CD4-positive, alpha-beta T cell treated with Interleukin-17A for 4 hours (primary cell): ENCODE results near the gene SENP8.

ENCODE experiments used
- DNase-seq: peaks from one replicate; pipeline ENCODE4 v3.0.0-alpha.2; 2020; ENCODE audit warnings: mixed read lengths

The SENP8 gene

DNA sequence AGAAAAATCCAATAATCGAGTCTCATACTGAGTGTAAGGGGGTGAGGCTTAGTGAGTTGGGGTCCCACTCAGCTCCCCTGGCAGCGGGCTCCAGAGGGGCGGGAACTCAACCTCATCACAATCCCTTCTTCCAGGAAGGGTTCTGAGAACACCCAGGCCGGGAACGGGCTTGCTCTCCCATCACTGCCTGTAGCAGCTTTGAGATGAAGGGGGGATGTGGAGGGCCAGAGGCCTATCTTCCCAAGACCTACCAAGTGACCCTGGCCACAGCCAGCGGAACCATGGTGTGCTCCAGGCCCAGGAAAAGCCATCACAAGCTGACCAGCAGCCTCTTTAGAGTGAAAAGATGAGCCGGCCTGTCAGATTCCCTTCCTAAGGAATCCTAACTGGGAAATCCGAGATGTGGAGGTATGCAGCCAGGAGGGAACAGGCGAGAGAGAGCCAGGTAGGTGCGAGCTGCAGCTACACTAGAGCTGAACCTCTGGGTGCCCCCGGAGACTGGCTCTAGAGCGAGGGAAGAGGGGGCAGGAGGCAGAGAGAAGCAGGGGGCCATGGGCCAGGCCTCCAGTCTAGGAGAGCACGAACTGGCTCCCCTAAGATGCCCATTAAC, 60.9 kb downstream of the SENP8 start:
- DNase-seq, result no peak

DNA sequence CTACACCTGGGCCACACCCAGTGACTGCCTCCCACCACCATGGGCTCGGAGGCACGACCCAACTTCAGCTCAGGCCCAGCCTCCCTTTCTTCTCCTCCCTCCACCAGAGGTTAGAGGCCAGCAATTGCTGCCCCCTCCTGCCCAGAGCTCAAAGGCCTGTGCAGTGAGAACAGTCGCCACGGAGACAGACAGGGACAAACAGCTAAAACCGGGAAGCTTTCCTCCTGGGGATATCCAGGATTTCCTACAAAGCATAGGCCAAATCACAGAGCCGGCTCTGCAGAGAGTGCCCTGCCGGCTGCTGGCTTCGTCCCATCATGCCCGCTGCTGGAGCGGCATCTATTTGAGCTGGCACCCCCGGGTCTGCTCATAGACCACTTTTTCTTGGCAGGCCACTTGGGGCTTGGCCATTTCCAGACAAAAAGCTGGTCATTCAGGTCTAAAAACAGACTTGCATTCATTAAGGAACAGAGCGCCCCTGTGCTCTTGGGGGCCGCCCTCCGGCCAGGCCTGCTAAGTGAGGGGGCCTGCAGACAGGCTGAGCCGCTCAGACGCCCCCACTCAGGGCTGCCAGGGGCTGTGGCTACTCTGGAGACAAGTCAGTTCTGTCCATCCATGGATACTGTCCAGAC, 61.9 kb downstream of the SENP8 start:
- no peak for DNase-seq

DNA sequence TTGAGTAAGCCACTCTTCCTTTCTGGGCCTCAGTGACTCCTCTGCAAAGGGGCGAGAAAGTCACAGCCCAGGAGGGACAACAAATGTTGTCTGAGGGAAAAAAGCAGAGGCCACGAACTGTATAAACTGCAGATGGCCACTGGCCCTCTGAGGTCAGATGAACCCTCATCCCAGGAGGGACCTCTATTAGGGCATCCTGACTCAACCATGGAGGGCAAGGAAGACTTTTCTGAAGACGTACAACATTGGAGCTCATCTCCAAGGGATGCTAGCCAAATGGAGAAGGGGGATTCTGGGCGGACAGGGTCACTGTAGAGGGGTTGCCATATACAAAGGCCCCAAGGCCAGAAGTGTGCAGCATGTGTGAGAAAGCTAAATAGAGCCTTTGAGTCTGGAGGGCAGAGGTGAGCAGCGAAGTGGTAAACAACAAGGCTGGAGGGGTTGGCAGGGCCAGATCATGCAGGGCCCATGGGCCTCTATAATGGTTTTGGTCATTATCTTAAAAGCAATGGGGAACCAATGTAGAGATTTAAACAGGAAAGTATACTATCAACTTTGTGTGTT, 62.6 kb downstream of the SENP8 start:
- DNase-seq, result no peak

DNA sequence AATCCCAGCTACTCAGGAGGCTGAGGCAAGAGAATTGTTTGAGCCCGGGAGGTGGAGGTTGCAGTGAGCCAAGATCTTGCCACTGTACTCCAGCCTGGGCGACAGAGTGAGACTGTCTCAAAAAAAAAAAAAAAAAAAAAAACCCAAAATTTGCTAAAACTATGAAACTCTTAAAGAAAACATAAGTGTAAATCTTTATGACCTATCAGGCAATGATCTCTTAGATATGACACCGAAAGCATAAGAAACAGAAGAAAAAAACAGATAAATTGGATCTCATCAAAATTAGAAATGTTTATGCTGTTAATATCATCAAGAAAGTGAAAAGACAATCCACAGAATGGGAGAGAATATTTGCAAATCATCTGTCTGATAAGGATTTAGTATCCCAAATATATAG, 64.0 kb downstream of the SENP8 start:
- no peak for DNase-seq

DNA sequence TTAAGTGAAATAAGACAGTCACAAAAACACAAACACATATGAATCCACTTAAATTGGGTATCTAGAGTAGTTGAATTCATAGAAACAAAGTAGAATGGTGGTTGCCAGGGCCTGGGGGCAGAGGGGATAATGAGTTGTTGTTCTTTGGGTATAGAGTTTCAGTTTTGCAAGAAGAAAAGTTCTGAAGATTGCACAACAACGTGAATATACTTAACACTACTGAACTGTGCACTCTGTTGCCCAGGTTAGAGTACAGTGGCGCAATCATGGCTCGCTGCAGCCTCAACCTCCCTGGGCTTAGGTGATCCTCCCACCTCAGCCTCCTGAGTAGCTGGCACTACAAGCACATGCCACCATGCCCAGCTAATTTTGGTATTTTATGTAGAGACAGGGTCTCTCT, 64.5 kb downstream of the SENP8 start:
- no peak for DNase-seq

DNA sequence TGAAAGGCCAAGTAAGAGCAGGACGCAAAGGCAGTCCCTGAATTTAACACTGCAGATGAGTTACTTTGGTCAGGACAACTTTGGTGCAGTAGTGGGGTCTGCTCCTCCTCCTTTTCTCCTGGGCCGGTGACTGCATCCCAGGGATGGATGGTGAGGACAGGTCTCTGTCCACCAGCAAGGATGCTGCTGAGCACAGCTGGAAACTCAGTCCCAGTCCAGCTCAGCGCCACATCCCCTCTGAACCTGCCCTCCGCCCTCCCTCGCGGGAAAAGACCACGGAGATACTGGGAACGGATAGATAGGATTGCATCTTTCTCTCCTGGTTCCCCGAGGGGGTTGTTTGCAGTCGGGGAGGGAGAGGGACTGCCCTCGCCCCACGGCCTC, 65.6 kb downstream of the SENP8 start:
- no peak for DNase-seq

DNA sequence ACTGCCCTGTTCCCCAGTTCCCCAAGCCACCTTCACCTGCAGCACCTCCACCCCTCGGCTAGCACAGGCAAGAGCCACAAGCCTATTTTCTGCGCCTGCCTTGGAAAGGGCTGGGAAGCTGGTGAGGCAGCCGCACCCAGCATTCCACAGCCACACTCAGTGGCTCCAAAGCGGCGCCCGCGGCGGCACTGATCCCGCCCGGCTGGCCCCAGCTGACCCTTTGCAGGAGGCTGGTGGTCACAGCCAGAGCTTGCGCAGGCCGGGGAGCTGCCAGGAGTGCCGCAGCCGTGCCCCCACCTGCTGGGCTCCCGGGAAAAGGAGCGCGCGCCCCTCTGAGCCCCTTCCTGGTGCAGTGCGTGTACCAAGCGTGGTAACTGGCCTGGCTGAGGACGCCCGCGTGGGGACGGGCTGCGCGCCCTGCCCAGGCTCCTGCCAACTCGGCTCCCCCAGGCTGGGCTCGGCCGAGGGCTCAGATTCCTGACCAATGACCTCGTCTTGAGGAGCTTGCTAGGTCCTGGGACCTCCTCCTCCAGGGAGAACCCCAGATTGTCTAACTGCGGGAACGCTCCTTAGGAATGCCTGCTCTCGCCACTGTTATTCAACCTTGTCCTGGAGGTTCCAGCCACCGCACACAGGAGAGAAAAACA, 66.1 kb downstream of the SENP8 start:
- DNase-seq, result no peak

DNA sequence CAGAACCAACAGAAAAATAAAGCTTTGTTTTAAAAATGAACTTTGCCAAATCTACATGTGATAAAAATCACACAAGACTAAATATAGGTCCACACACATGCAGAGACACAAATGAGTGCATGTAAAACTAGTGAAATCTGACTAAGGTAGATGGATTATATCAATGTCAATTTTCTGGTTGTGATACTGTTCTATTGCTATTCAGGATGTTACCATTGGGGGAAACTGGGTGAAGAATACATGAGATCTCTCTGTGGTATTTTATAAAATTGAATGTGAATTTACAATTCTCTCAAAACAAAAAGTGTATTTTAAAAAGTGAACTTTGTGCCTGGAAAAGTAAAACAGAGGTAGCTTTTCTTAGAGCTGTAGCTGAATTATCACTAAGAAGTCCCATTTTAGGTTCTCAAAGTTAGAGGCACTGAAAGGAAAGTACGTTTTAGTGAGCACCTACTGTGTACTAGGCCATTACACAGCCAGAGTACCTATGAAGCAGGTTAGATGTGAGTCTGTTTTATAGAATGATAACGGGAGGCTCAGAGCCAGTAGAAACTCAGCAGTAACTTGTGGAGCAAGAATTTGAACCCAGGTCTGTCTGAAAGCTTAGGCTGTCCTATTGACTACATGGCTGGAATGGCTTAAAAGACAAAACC, 71.2 kb downstream of the SENP8 start:
- DNase-seq, result no peak

DNA sequence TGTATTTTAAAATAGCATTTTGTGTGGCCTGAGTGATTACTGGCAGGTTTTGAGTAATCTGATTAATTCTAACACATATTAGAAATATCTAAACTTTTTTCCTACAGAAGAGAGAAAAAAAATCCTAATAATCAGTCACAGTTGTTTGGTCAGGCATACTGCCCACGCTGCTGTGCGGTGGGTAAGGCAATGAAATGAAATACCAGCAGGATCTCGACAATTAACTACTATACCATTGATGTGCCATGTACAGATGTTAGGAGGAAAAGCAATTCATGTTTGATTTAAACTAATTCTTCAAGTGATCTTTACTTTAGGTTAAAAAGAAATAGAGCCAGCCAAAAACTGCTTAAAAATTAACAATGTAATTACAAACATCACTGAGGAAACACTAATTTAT, 74.2 kb downstream of the SENP8 start:
- no peak for DNase-seq
